ENCODE measurements around the gene TOX2.

TOX2 gene

GRCh38 chr20:43914311-43915210 lies at the start of gene TOX2:
Gene TOX2, plus strand, starts transcription at chr20:43914852. Its CDS starts 40 bp downstream, at chr20:43914892.
- peak; percentile 55 for DNase-seq

- no peak for DNase-seq
Observed at GRCh38 chr20:43868091-43868490, 46.6 kb upstream of the TOX2 start.

GRCh38 chr20:43870484-43870883 lies 44.2 kb upstream of the TOX2 start:
- DNase-seq = peak; percentile 35

GRCh38 chr20:43878776-43879175 lies 35.9 kb upstream of the TOX2 start:
- no peak for DNase-seq

- peak; percentile 43 for DNase-seq
Observed at GRCh38 chr20:43893930-43894329, 20.7 kb upstream of the TOX2 start.

- DNase-seq = no peak
Observed at GRCh38 chr20:43894491-43894890, 20.2 kb upstream of the TOX2 start.

- no peak for DNase-seq
Observed at GRCh38 chr20:43895235-43895634, 19.4 kb upstream of the TOX2 start.

GRCh38 chr20:43899274-43900120 lies 15.2 kb upstream of the TOX2 start:
- no peak for DNase-seq

- no peak for DNase-seq
Observed at GRCh38 chr20:43900121-43900466, 14.6 kb upstream of the TOX2 start.

GRCh38 chr20:43900496-43900895 lies 14.2 kb upstream of the TOX2 start:
- no peak for DNase-seq

GRCh38 chr20:43901296-43901695 lies 13.4 kb upstream of the TOX2 start:
- no peak for DNase-seq

GRCh38 chr20:43903953-43904826 lies 10.5 kb upstream of the TOX2 start:
- no peak for DNase-seq

- no peak for DNase-seq
Observed at GRCh38 chr20:43904827-43905177, 9.8 kb upstream of the TOX2 start.

- DNase-seq = no peak
Observed at GRCh38 chr20:43906505-43907034, 8.1 kb upstream of the TOX2 start.

- no peak for DNase-seq
Observed at GRCh38 chr20:43909211-43909610, 5.4 kb upstream of the TOX2 start.

- no peak for DNase-seq
Observed at GRCh38 chr20:43909720-43910119, 4.9 kb upstream of the TOX2 start.

- DNase-seq = no peak
Observed at GRCh38 chr20:43910564-43910963, 4.1 kb upstream of the TOX2 start.

GRCh38 chr20:43911066-43911465 lies 3.6 kb upstream of the TOX2 start:
- DNase-seq = peak; percentile 92

- no peak for DNase-seq
Observed at GRCh38 chr20:43913291-43914025, 1.2 kb upstream of the TOX2 start.

- peak; percentile 12 for DNase-seq
Observed at GRCh38 chr20:43915211-43916072, 790 bp downstream of the TOX2 start.
